G401 (cell line): ENCODE results near the gene QPRT. TPM values are rescaled to one million over a fixed set of nuclear protein-coding genes. Genes with fewer than 3 reads are reported as not detected.
"Not testable (repeated sequence)": the region's sequence is repeated elsewhere in the genome, so short reads cannot be mapped to it uniquely, and the experiment has no call there.

ENCODE experiments used
- DNase-seq: peaks from one replicate; pipeline ENCODE4 v3.0.0-alpha.2; 2015; ENCODE audit warnings: low spot score
- in situ Hi-C: cut with HindIII; loops from 2 replicates; pipeline ENCODE4 v1.10.0; 2016; ENCODE audit warnings: low sequenced_read_pairs, mixed read lengths
- total RNA-seq: library from RNA; depleted of rRNA; stranded (reverse); fragments of >200 nt; shearing (Covaris generic); gene quantifications from 2 replicates; pipeline ENCODE4 v1.2.3, GENCODE V29; 2014

The QPRT gene
- total RNA-seq, 1 experiment from 2014 or later = 105 TPM

GRCh38 chr16:29710227-29711219, 31.5 kb downstream of the QPRT start:
- DNase-seq = peak; percentile 81
- in situ Hi-C loops = no loop called here

DNA sequence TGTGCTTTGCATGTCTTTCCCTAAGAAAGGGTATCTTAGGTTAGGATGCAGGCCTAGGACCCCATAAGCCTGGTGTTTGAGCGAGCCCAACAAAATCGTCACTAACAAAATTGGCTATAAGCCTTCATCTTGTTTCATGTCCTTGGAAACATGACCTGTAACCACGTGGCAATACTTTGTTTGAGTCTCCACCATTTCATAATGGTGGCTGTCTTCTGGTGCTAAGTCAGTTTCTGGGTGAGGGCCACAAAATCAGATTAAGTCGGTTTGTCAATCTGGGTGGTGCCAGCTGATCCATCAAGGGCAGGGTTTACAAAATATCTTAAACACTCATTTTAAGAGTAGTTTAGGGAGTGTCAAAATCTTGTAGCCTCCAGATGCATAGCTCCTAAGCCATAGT, 33.8 kb downstream of the QPRT start:
- in situ Hi-C loops = no loop called here

DNA sequence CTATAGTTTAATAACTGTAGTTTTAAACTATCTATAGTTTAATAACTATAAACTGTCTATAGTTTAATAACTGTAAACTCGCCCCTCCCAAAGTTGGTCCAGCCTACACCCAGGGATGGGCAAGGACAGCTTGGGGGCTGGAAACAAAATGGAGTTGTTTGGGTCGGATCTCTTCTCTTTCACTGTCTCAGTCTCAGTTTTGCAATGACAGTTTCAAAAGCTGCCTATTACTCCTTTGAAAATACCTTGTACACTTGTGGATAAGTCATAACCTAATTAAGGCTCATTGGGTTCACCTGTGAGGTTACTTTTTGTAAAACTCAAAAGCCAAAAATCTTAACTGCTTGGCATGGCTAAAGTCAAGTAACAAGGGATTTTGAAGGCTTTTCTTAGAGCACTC, 35.4 kb downstream of the QPRT start:
- DNase-seq = no peak

More for the DNA sequence above, 33.8 kb downstream of the QPRT start:
- DNase-seq = no peak

GRCh38 chr16:29714972-29715371, 36.0 kb downstream of the QPRT start:
- no peak for DNase-seq
- in situ Hi-C loops = no loop called here

More for the DNA sequence above, 35.4 kb downstream of the QPRT start:
- in situ Hi-C loops = no loop called here

- no peak for DNase-seq
- in situ Hi-C loops = no loop called here
These were observed 38.1 kb downstream of the QPRT start for GRCh38 chr16:29717113-29717512.

GRCh38 chr16:29719063-29719462, 40.1 kb downstream of the QPRT start:
- in situ Hi-C loops = no loop called here
- DNase-seq = no peak

GRCh38 chr16:29720703-29721102, 41.7 kb downstream of the QPRT start:
- DNase-seq = no peak
- in situ Hi-C loops = no loop called here

DNA sequence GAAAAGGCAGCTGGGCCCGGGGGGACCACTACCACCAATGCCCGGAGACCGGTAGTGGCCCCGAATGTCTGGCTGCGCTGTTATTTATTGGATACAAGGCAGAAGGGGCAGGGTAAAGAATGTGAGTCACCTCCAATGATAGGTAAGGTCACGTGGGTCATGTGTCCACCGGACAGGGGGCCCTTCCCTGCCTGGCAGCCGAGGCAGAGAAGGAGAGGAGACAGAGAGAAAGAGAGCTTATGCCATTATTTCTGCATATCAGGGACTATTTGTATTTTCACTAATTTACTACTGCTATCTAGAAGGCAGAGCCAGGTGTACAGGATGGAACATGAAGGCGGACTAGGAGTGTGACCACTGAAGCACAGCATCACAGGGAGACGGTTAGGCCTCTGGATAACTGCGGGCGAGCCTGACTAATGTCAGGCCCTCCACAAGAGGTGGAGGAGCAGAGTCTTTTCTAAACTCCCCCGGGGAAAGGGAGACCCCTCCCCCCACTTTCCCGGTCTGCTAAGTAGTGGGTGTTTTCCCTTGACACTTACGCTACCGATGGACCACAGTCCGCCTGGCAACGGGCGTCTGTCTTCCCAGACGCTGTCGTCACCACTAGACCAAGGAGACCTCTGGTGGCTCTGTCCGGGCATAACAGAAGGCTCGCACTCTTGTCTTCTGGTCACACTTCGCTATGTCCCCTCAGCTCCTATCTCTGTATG, 42.3 kb downstream of the QPRT start:
- peak; percentile 87 for DNase-seq

GRCh38 chr16:29726845-29727377, 47.9 kb downstream of the QPRT start:
- DNase-seq = no peak
- in situ Hi-C loops = no loop called here

More for the DNA sequence above, 42.3 kb downstream of the QPRT start:
- in situ Hi-C loops = not testable (repeated sequence)

- no peak for DNase-seq
- in situ Hi-C loops = no loop called here
These were observed 48.5 kb downstream of the QPRT start for GRCh38 chr16:29727452-29727851.

DNA sequence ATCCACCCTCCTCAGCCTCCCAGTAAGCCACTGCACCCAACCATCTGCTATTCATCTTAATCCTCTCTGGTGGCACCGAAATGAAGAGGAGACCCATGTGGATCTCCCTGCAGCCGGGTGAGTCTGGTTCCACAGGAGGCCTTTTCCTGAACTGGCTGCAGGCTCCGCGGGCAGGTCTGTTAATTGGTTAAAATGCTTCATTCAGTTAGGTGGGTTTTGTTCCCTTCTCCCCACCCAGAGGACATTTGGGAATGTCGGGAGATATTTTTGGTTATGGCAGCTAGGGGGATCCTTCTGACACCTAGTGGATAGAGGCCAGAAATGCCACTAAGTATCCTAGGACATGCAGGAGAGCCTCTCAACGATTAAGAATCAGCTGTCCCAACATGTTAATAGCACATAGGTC, 50.1 kb downstream of the QPRT start:
- DNase-seq = peak; percentile 69
- in situ Hi-C loops = no loop called here

DNA sequence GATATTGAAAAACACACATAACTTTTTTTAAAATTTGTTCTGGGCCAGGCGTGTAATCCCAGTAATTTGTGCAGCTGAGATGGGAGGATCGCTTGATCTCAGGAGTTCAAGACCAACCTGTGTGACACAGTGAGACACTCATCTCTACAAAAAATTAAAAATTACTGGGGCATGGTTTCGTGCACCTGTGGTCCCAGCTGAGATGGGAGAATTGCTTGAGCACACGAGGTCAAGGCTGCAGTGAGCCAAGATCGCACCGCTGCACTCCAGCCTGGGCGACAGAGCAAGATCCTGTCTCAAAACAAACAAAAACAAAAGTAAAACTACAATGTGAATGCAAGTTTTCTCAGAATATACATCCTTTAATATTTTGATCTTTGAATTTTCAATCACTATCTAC, 51.7 kb downstream of the QPRT start:
- no peak for DNase-seq
- in situ Hi-C loops = no loop called here

- in situ Hi-C loops, DNase-seq: not testable (repeated sequence)
These were observed 53.0 kb downstream of the QPRT start for GRCh38 chr16:29731768-29732601.

DNA sequence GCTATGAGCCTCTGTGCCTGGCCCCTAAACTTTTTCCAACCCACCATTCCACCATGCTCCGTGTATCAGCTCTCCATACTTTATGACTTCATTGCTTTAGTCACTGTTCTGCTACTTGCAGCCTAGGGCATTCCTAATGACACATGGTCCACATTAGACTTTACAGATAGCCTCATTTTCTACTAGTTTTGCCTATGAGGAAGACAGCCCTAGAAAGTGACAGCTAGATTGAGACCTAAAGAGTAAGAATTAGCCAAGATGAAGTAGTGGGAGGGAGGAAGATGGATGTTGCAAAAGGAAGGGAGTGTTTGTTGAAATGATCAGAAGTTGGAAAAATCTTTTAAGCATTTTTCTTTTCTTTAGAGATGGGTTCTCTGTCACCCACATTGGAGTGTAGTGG, 55.8 kb downstream of the QPRT start:
- no peak for DNase-seq
- in situ Hi-C loops = no loop called here

DNA sequence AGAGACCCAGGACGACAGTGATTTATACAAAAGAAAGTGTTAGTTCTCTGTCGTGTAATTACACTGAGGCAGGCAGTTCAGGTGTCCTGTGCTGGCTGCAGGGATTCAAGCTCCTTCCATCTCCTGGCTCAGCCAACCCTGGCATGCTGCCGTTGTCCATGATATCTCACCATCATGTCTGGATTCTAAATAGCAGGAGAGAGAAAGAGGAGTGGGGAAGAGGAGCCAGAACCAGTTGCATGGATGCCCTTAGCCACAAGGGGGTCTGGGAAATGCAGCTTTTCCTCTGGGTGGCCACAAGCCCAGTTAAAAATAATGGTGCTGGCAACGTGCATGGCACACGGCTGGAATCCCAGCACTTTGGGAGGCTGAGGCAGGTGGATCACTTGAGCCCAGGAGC, 57.1 kb downstream of the QPRT start:
- DNase-seq = no peak
- in situ Hi-C loops = no loop called here

GRCh38 chr16:29736764-29737163, 57.8 kb downstream of the QPRT start:
- in situ Hi-C loops = no loop called here
- DNase-seq = no peak

DNA sequence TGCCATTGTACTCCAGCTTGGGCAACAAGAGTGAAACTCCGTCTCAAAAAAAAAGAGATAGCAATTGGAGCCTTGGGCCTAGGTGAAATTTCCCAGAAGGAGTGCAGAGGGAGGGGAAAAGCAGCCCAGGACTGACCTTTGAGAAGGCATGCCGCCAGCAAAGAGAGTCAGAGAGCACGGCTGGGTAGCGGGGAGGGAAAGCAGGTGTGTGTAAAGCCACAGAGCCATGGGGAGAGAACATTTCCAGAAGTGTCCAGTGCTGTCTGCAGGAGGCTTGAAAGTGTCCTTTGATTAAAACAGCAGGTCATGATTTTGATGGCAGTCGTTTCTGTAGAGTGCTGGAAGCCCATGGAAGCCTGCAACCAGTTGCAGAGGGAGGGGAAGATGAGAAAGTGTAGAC, 58.7 kb downstream of the QPRT start:
- in situ Hi-C loops = no loop called here
- DNase-seq = no peak

GRCh38 chr16:29738514-29738913, 59.5 kb downstream of the QPRT start:
- no peak for DNase-seq
- in situ Hi-C loops = no loop called here
